Peyer's patch (tissue), 4 donors: ENCODE measurements around the gene ZNF268.

Source experiments
- POLR2A ChIP-seq, 2 donors: fragments of 450-650 bp; IDR thresholded peaks; one replicate each; pipeline ENCODE4 v1.5.1; 2017; ENCODE audit warnings: antibody characterized with exemption in 2 of 2, mild to moderate bottlenecking in 2 of 2, moderate library complexity in 2 of 2
- TF ChIP-seq, protein P1 (sequence below), 6 experiments: fragments of 450-650 bp in 4 of 6; fragments of 200-600 bp in 2 of 6; sonication (generic) in 1 of 6; IDR thresholded peaks; one replicate each; pipeline ENCODE4 v1.5.1; 2017 to 2019; ENCODE audit warnings: antibody characterized with exemption in 6 of 6, mild to moderate bottlenecking in 3 of 6, moderate library complexity in 1 of 6

DNA sequence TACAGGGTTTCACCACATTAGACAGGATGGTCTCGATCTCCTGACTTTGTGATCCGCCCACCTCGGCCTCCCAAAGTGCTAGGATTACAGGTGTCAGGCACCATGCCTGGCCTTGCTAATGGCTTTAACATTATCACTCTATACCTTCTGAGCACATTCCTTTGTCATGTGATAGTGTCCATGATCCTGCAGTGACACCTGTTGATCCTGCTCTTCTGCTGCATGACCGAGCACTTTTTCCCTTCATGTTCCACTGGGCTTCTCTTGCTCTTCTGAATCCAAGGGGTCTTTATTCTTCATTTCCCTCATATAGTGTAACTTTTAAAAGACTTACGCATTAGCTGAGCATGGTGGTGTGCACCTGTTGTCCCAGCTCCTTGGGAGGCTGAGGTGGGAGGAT, 11.6 kb downstream of the ZNF268 start:
- TF ChIP-seq, protein P1, sequence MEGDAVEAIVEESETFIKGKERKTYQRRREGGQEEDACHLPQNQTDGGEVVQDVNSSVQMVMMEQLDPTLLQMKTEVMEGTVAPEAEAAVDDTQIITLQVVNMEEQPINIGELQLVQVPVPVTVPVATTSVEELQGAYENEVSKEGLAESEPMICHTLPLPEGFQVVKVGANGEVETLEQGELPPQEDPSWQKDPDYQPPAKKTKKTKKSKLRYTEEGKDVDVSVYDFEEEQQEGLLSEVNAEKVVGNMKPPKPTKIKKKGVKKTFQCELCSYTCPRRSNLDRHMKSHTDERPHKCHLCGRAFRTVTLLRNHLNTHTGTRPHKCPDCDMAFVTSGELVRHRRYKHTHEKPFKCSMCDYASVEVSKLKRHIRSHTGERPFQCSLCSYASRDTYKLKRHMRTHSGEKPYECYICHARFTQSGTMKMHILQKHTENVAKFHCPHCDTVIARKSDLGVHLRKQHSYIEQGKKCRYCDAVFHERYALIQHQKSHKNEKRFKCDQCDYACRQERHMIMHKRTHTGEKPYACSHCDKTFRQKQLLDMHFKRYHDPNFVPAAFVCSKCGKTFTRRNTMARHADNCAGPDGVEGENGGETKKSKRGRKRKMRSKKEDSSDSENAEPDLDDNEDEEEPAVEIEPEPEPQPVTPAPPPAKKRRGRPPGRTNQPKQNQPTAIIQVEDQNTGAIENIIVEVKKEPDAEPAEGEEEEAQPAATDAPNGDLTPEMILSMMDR (IDR thresholded peaks at IDR 0.05) = no peak
- no peak for TF ChIP-seq POLR2A (IDR thresholded peaks at IDR 0.05)
